Epithelial cell of esophagus (primary cell): ENCODE results near the gene KNSTRN.
A peak's percentile ranks its signal among the peaks of the same experiment; 100 is the strongest.

ENCODE experiments used
- DNase-seq: peaks from one replicate; pipeline ENCODE4 v3.0.0; 2010; ENCODE audit warnings: low read depth
- H3K4me3 ChIP-seq: 2 replicates; pipeline ENCODE4 v1.5.1; 2011; ENCODE audit warnings: mild to moderate bottlenecking, low read length, control low read depth
- CTCF ChIP-seq: IDR thresholded peaks from 2 replicates; pipeline ENCODE4 v1.5.1; 2011; ENCODE audit warnings: low read depth, mild to moderate bottlenecking, low read length, control low read depth, inconsistent platforms; ENCODE audit not compliant: insufficient read depth; ENCODE audit errors: missing control alignments

Gene KNSTRN, protein sequence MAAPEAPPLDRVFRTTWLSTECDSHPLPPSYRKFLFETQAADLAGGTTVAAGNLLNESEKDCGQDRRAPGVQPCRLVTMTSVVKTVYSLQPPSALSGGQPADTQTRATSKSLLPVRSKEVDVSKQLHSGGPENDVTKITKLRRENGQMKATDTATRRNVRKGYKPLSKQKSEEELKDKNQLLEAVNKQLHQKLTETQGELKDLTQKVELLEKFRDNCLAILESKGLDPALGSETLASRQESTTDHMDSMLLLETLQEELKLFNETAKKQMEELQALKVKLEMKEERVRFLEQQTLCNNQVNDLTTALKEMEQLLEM

GRCh38 chr15:40382580-40383456, at the start of gene KNSTRN:
Gene KNSTRN (plus strand): TSS chr15:40382721. CDS start chr15:40382836, 115 bp downstream.
- DNase-seq = peak; percentile 95
- H3K4me3 ChIP-seq = peak within 1 kb of the TSS; percentile 93
- no peak for TF ChIP-seq CTCF

DNA sequence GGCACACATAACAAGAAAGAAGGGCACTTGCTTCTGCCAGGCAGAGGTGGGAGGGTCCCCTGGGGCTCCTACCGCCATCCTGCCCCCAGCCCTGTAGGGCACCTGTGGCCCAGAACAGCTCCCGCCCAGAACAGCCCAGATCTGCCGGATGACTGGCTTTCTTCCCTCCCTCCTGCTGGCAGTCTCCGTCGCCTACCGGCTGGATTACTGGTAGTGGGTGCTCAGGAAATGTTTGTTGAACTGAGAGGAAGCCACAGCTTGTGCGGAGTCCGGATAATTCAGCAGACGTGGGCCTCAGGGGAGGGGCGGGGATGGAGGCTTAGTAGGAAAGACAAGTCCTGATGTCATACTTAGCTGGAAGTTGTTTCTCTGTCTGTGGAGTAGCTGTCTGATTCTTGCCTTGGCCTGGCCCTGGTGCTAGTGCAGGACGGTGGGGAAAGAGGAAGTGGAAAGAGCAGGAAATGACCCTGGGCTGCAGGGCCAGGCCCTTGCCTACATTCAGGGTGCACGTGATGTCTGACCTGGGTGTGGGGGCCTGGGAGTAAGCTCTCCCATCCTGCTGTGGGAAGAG, 48.5 kb upstream of the KNSTRN start:
- DNase-seq = peak; percentile 72
- no peak for TF ChIP-seq CTCF
- no peak overlapping the region for H3K4me3 ChIP-seq

GRCh38 chr15:40334541-40334940, 48.0 kb upstream of the KNSTRN start:
- DNase-seq = no peak
- H3K4me3 ChIP-seq = no peak overlapping the region
- TF ChIP-seq CTCF = no peak

DNA sequence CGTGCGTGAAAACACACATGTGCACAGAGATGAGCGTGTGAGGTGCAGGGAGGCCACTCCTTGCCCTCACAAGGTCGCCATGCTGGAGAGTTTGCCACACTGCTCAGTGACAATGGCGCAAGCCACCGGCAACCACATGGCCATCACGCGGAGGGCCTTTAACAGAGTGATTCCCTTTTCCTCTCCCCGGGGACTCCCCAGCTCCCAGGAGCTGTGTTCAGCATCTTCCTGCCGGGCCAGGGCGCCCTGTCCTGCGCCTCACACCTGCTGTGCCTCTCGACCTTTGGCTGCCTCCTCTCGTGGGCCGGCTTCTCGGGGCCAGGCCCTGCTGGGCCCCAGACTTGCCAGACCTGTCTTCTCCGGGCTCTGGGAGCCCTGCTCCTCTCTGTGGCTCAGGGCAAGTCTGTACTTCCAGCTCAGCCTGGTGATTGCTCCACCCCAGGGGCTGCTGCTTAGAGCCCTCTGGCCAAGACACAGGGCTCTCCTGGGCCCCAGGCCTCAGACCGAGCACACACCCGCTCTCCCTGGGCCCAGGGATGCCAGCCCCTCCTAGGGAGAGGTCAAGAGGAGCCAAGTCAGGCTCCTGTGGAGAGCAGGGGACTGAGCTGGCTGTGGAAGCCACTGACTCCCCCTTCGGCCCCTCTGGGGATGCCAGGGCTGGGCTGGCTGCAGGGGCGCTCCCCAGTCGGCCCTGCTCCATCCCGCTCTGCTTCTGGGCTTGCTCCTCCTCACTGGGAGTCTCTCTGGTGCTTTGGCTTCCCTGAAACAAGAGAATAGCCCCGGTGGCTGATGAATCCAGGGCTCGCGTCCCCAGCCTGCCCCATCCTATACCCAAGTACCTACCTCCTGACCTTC, 47.4 kb upstream of the KNSTRN start:
- no peak overlapping the region for H3K4me3 ChIP-seq
- TF ChIP-seq CTCF = no peak
- DNase-seq = peak; percentile 50

GRCh38 chr15:40335938-40336743, 46.4 kb upstream of the KNSTRN start:
- no peak for DNase-seq
- no peak for TF ChIP-seq CTCF
- no peak overlapping the region for H3K4me3 ChIP-seq

GRCh38 chr15:40336744-40337122, 45.8 kb upstream of the KNSTRN start:
- no peak for DNase-seq
- no peak overlapping the region for H3K4me3 ChIP-seq
- no peak for TF ChIP-seq CTCF
